K562 (cell line): ENCODE measurements around the gene THUMPD2.

Experiments used
- BRD9 ChIP-seq: fragments of 450-650 bp; IDR thresholded peaks from 2 replicates; pipeline ENCODE4 v1.6.1; 2018; ENCODE audit warnings: low read depth; ENCODE audit not compliant: partially characterized antibody
- CTCF ChIP-seq, 3 experiments: IDR thresholded peaks in 2 of 3; conservative IDR thresholded peaks in 1 of 3; 2 replicates each; pipeline ENCODE4 v1.5.1; 2011 to 2012; ENCODE audit warnings: low read length in 3 of 3, mild to moderate bottlenecking in 3 of 3, control low read depth in 2 of 3, improper control_type of control experiment in 1 of 3, inconsistent platforms in 1 of 3, low read depth in 1 of 3, mixed read lengths in 1 of 3, moderate library complexity in 1 of 3; ENCODE audit not compliant: insufficient read depth in 2 of 3
- MEF2A ChIP-seq: IDR thresholded peaks from 2 replicates; pipeline ENCODE4 v1.6.1; 2011; ENCODE audit warnings: low read depth, mild to moderate bottlenecking, low read length, moderate library complexity; ENCODE audit not compliant: control insufficient read depth
- POLR2A ChIP-seq: fragments of 450-650 bp; conservative IDR thresholded peaks from 2 replicates; pipeline ENCODE4 v1.6.1; 2016
- SP1 ChIP-seq: sonication (generic); formaldehyde crosslinking; IDR thresholded peaks from 2 replicates; pipeline ENCODE4 v1.8.1; 2022; ENCODE audit warnings: mild to moderate bottlenecking, missing genetic modification reagents
- ZNF282 ChIP-seq: sonication (generic); formaldehyde crosslinking; IDR thresholded peaks from 2 replicates; pipeline ENCODE4 v1.8.1; 2023; ENCODE audit warnings: missing genetic modification reagents
- TF ChIP-seq, protein P1 (sequence below): sonication (generic); formaldehyde crosslinking; IDR thresholded peaks from 2 replicates; pipeline ENCODE4 v1.8.1; 2023; ENCODE audit warnings: mild to moderate bottlenecking, missing genetic modification reagents, moderate library complexity

DNA sequence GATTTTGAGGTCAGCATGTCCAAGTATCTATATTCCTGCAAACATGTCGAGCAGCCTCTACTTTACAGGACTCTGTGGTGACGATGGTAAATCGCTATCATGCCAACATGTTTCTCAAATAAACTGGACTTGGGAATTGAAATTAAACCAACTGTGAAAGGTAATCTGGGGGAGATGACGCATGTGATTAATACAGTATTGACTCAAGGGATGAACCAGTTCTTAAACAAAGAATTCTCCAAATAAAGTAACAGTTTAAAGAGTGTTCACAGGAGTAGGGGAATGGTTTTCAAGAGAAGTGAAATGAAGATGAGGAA, 54.3 kb downstream of the THUMPD2 start:
- TF ChIP-seq MEF2A (no peak), CTCF (IDR thresholded peaks at IDR 0.05 in 2 of 3, conservative IDR thresholded peaks at IDR 0.05 in 1 of 3; ENCODE audit: insufficient read depth in 2 of 3, low read depth in 1 of 3, low read length in 3 of 3) (no peak), SP1 (CRISPR knock-in tag) (no peak), BRD9 (no peak), POLR2A (no peak), ZNF282 (no peak)
- TF ChIP-seq, protein P1, sequence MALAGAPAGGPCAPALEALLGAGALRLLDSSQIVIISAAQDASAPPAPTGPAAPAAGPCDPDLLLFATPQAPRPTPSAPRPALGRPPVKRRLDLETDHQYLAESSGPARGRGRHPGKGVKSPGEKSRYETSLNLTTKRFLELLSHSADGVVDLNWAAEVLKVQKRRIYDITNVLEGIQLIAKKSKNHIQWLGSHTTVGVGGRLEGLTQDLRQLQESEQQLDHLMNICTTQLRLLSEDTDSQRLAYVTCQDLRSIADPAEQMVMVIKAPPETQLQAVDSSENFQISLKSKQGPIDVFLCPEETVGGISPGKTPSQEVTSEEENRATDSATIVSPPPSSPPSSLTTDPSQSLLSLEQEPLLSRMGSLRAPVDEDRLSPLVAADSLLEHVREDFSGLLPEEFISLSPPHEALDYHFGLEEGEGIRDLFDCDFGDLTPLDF (CRISPR knock-in tag), result no peak
